ENCODE measurements around the gene ACTA2.

ACTA2 gene

DNA sequence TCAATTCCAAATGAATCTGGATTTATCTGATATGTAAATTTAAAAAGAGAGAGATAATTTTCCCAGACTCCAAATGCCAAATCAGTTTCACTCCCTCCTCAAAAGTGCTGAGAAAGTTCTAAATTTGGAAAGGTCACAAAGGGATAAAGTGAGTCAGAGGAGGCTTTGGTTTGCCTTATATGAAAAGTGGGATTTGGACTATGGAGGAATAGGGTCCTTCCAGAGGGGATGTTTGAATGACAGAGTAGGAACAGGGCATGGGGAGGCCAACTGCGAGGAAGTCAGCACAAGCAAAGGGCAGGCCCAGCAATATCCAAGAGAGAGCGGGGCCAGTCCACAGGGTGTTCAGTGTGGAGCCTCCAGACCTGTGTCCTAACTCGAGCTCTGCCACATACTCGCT, 28.2 kb upstream of the ACTA2 start:
- DNase-seq = no peak

DNA sequence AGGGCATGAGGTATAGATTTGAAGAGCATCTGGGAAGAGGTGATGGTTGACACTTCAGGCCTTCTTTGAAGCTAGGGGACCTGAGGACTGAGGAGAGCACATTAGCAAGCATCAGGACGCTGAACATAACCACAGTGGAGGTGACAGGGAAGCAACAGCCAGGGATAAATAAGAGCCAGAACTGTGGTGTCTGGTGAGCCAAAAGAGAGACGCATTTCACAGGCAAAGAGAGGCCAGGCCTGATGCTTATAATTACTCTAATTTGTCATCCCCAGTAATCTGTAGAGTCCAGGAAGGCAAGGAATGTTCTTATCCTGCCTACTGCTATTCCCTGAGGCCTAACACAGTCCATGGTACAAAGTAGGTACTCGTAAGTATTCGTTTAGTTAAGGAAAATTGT, 27.7 kb upstream of the ACTA2 start:
- no peak for DNase-seq

DNA sequence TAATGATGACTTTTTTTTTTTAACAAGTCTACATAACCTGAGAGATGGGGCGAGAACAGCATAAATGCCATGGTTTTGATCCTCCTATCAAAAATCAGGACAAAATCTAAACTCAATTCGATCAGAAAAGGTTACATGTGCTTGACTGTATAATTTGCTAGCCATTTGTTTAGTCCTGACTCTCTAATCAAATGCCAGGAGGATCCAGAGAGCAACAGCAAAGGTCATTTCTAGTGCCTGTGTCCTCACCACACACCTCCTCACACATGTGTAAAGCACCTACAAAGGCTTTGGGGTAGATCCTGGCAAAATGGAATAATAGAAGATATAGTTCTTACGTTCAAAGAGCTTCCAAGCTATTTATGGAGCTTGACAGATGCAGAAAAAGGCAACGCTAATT, 27.0 kb upstream of the ACTA2 start:
- no peak for DNase-seq

DNA sequence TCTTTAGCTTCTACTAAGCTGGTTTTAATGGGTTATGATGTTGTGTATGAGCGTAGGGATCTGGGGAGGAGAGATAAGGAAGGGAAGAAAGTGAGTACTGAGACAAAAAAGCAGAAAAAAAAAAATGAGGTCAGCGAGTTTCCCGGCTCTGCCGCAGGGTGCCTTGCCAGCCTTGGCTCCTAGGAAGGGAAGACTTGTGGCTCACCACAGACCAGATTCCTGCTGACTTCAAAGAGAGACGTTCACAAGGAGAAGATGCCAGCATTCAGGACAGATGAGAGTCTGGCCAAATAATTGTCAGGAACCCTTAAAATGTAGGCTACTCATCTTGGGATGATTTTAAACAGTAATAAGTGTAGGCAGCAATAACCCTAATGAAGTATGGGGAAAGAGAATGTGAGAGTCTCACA, 26.6 kb upstream of the ACTA2 start:
- DNase-seq = peak; percentile 23 to 41

DNA sequence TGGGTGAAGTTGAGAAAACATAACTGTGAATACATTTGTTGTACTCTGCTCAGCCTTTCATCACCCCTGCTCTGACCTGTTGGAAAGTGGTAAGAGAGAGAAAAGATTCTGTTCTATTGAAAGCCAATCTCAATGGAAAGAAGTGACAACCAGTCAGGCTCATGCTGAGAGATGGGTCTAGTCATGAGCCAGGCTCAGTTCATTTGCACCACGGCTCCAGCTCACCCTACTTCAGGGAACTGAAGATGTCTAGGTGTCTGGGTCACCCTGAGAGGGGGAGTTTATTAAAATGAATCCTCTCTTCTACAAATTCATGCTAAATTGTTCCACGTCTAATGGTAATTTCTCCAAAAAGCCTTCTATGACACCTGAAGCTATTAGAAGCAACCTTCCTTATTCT, 25.9 kb upstream of the ACTA2 start:
- no peak for DNase-seq

DNA sequence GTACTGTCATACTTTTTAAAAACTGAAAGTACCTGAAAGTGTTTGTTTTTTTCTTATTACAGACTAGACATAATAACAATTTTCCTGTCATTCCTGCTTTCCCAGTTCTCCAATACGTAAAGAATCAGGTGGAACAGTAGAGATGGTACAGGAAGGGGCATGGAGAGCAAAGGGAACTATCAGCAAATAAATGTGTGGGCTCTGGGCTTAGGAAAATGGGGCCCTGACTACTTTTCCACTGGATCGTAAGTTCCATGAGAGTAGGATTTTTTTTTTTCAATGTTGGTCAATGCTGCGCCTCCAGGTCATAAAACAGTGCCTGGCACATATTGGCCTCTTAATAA, 22.8 kb upstream of the ACTA2 start:
- DNase-seq = peak in 1 of 2 experiments; percentile 58

DNA sequence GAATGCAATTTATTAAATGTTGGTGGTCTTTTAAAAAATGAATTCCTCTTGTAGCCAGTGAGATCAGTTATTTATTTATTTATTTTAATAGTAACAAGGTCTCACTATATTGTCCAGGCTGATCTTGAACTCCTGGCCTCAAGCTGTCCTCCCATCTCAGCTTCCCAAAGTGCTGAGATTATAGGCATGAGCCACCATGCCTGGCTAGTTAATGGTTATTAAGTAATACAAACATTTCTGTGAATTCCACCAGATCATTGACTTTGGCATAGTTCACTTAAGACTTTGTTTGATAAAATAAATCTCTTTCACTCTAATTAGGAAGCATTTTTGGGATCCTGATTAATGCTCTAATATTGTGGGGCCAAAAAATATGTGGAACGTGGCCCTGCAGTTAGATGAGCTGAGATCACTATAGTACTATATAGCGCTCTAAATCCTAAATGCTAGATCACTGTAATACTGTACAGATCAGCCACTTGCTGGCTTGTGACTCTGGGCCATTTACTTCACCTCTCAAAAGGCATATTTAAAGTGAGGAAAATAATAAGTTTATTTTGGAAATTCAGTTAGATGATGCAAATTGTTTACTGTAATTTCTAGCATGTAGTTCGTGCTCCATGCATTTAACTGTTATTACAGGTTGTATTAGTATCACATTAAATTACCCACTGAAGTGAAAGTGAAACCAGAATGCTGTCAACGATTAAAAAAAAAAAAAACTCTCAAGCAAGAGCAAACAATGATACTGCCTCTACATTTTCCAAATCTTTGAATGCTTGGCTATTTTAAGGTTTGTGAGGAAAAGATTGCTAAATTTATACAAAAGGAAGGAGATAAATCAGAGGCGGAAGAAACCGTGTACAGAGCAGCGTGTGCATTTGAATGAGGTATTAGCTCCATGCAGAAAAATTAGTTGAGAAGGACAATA, 22.1 kb upstream of the ACTA2 start:
- DNase-seq = peak; percentile 29 to 58

DNA sequence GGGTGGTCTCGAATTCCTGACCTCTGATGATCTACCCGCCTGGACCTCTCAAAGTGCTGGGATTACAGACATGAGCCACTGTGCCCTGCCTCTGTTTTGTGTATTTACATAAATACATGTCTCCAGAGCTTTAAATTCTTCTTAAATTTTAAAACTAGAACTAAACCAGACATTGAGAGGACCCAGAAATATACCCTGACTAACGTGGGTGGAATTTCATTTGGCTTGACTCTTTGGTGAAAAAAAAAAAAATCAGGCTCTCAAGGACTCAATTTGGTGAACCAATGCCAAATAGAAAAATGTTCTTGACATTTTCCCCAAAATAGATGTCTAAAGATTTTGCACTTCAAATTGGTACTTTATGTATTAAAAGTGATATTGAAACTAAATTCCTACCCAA, 21.4 kb upstream of the ACTA2 start:
- DNase-seq = no peak

DNA sequence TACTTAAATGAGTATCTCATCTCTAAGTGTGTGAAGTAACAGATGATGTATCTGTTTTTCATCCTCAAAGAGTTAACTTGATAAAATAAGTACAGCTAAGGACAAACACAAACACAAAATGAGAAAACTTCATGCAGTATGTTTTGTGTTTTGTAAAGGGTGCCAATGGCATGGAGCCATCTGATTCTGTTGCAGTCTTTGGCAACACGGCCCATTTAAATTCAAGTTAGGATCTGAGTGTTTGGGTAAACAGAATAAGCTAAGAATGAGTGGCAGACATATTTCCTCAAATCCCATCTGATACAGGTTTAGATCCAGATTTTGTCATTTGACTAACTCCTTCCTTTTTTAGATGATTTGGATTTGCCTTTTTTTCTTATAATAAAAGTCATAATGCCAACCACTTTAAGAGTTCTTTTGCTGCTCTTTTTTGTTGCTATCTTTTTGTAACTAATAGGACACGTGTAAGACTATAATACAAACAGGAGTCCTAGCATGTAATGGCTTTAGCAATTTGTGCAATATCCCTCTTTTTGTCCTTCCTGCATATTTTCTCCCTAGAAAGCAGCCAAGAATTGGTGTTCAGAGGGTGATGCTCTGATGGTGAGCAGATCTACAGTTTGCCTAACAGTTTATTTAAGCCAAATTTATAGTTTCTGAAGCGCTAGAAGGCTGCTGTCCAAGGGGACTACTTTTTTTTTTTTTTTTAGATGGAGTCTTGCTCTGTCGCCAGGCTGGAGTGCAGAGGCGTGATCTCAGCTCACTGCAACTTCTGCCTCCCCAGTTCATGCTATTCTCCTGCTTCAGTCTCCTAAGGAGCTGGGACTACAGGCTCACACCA, 18.9 kb upstream of the ACTA2 start:
- DNase-seq = no peak

DNA sequence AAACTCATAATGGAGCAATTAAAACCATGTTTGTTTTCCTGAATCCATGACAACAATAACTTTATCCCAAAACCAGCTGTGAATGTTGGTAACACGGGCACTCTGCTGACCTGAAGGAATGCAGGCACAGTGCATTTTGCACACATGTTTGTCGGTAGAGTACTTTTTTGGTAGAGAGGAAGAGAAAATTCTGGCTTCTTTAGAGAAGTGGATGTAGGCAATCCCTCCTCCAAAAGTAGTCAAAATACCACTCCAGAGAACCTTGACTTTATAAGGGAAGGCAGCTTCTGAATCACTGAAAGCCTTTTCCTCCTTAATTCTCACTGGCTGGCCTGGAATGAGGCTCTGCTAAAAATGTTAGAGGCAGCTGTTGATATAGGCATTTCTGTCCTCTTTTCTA, 15.8 kb upstream of the ACTA2 start:
- no peak for DNase-seq

DNA sequence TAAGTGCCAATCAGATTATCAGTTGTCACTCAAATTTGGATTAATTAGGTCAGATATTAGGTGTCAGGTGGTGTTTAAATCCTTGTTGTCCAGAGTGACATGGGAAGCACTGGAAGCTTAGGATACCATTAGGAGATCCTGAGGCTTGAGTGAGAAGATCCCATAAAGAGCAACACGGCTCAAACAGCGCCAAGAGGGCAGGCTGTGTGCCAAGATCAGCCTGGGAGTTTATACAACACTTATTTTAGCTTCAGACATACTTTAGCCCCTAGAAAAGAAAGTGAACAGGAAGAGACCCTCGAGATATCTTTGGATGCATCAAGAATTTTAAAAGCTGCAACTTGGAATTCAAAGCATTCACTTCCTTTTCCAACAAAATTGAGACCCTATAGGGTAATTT, 14.2 kb upstream of the ACTA2 start:
- DNase-seq = no peak

DNA sequence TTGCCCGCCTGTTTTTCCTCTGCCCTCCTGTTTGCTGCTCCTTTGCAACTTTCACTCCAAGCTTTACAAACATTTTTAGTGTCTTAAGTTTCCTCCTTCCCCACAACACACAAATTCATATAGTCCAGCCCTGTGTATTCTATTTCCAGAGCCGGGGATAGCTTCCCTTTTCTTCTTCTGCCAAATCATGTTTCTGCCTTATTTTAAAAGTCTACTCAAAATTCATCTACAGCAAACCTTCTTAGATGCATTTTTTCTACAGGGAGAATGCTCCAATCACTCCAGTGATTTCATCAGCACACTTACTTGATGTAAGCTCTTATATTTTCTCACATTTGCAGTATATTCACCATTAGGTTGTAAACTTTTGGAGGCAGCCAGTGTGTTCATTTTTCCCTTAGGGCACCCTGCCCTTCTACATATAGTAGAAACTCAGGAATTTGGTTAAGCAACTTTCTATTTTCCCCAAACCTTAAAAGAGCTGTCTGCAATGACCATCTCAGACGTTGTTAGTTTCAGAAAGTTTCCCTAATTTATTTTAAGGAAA, 12.4 kb upstream of the ACTA2 start:
- peak in 1 of 2 experiments; percentile 19 for DNase-seq

DNA sequence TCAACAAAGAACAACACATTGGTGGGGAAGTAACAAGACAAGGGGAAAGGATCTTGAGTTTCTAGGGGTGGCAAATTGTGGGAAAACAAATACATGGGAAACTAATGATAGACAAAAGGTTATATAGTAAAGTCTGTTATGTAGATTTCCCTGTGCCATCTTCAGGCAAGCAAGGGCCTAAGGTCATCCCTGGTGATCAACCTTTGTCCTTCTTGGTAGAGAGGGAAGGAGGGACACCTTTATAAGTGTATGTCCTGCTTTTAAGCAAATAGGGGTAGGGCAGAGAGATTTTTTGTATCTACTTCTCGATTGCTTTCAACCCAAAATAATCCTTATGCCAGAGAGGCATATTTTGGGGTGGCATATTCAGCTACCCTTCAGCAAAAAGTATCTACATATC, 11.8 kb upstream of the ACTA2 start:
- no peak for DNase-seq

DNA sequence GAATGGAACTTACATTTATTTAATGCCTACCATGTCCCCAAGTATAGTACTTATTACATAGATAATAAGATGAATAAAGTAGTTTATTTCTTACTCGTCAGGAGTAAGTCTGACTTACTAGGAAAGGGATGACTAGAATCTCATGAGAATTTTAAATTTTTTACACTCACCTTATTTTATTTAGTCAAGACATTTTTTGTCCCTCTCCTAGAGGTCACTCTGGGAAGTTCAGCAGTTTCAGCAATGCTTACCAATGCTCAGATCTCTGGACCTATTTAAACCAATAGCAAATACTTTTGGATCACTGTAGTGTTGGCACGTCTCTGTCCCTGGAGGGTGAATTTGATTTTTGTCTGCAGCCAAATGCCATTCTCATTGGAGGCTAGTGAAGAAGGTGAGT, 10.7 kb upstream of the ACTA2 start:
- no peak for DNase-seq

DNA sequence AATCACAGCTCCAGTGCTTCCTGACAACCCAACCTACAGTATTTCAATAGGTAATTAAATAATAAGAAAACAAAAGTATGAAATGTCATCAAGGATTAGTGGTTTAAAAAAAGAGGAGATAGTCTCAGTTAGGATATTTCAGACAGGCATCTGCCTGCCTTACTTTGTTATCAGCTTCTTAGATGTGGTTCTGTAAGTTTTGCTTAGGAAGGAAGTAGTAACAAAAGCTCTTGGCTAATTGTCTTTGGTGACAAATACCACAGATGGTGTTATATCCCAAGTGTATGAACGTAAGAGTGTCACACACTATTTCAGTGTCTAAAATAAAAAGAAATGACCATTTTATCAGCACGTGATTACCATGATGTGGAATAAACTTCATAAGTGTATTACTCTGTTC, 9.8 kb upstream of the ACTA2 start:
- DNase-seq = peak; percentile 44 to 52

DNA sequence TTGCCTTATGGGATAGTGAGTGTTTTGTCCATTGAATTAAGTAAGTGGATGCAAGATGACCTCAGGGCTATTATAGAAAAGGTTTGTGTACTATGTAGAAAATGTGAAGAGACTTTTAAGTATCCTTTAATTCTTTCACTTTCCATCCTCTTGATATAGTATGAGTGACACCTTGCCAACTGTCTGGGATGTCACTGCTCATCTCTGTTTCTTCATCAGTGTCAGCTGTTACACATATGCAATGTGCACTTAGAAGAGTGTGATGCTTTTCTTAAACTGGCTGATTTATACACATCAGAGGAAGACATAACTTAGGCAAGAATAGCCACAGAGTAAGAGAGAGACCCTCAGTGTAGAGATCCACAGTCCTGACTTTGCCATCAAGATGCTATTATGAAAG, 8.7 kb upstream of the ACTA2 start:
- DNase-seq = no peak

DNA sequence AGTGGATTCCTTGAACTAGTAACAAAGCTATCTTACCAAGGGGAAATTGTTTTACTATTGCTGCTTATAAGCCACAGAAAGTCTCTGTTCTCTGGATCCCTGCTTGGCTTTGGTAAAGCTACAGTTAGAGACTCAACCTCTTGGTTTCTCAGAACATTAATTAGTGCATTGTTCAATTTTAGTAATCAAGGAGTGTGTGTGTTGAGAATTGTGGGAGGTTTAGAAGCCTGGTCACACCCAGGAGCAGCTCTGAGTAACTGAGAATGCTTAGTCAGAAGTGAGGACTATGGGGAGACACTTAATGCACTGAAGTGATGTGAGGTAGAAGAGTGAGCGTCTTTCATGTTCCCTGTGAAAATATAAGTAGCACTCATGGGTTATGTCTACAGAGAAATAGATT, 8.2 kb upstream of the ACTA2 start:
- no peak for DNase-seq

DNA sequence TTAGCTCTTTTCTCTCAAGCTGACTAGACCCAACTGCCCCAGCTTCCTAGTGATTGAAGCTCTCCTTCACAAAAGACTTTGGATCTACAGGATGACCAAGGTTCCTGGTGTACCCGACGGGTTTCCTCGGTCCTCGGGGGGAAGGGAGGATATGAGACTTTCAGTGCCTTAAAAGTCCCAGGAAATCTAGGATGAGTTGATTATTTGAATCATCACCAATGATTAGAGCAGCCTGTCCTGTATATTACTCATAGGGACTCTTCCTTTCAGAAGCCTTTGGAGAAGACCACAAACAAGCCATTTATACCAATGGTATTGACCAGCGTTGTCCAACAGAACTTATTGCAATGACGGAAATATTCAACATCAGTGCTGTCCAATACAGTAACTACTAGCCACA, 6.1 kb upstream of the ACTA2 start:
- DNase-seq = no peak

DNA sequence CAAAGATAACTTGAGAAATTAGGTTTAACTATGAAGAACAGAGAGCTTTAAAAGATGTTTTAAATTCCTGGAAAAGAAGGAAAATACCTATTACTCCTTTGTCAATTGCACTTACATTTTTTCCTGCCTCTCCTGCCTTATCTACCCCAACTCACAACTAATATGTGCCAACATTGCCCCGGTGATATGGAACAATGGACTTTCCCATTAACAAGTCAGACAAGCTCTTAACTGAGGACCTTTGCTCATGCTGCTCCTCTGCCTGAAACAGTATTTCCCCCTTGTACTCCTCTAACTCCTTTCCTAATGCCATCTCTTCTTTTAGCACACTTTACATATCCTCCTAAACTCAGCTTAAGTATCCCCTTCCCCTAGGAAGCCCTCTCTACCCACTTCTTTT, 4.8 kb upstream of the ACTA2 start:
- no peak for DNase-seq

DNA sequence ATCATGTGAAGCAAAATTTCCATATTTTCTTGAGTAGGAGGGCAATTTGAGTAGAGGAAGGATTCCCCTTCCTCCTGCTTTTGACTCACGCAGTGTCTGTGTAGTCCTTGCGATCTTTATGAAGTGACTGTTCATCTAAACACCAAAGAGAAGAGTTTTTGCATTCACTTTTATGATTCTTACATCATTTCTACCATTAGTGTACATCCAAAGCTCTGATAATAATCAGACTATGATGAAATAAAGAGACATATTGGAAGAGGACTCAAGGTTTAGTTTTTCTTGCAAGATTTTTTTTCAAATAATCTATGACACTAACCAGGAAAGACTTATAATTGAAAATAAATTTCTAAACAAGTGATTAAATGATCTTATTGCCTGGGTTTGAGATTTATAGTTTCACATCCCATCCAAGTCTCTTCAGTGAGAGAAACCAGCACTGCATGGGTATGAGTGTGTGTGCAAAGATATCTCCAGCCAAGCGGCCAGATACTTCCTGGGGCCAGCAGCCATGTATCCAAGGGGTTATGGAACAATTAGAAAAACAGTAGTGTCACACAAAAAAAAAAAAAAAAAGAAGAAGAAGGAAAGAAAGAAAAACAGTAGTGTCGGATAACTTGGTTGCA, 2.0 kb upstream of the ACTA2 start:
- DNase-seq = no peak

DNA sequence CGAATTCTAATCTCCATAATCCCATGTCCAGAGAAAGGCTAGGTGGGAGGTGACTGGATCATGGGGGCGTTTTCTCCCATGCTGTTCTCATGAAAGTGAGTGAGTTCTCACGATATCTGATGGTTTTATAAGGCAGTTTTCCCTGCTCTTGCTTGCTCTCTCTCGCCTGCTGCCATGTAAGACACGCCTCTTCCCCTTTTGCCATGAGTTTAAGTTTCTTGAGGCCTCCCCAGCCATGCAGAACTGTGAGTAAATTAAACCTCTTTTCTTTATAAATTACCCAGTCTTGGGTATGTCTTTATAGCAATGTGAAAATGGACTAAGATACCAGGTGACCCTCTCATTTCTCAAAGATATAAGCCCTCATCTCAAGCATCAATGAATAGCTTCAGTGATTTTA, 1.1 kb upstream of the ACTA2 start:
- DNase-seq = peak; percentile 10 to 18

DNA sequence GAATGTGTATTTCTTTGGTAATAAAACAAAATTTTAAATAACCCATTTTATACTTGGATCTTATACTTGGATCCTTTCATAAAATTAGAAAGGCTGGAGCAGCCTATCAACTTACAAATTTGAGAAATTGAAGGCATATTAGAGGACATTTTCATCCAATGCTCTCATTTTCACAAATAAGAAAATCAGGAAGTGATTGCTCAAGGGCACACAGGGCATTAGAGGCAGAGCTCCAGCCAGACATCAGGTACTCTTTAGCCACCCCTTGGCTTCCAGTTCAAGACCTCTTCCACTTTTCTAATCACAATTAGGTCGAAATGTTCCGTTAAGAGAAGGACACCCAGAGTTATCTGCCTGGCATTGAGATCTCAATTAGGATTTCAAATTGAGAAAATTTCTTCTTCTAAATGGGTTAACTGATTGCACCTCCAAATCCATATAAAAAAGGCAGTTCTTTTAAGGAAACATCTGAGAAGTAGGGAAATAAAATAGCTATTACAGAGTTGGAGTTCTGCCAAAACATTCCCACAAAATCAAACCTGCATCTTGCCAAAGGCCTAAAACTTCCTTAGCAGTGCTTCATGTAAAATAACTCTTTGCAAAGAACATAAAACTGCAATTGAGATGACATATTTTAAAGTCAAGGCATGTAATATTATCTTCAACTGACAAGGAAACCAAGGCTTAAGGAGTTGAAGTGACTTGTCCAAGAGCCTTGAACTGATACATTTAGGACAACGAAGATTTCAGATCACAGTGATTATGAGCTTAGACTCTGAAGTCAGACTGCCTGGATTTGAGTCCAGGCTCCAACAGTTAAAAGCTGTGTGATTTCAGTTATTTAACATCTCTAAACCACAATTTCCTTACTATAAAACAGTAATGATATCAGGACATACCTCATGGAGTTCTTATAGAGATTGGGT, 2.4 kb downstream of the ACTA2 start:
- peak in 1 of 2 experiments; percentile 11 for DNase-seq

All from Kasumi-1 (cell line).